ENCODE results near the gene R3HCC1L.

The R3HCC1L gene

DNA sequence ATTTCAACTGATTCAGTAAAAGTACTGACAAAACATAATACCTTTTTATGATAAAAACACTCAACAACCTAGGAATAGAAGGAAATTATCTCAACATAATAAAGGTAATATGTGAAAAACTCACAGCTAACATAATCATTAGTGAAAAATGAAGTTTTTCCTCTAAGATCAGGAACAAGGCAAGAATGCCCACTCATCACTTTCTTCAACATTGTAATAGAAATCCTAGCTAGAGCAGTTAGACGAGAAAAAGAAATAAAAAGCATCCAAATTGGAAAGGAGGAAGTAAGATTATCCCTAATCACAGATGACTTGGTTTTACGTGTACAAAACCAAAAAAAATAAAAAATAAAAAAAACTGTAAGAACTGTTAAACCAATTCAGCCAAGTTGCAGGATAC lies 58.6 kb downstream of the R3HCC1L start:
- H3K4me3 ChIP-seq (replicated peaks; ENCODE audit: low read depth, low read length), result no peak overlapping the region
- TF ChIP-seq, protein P1, sequence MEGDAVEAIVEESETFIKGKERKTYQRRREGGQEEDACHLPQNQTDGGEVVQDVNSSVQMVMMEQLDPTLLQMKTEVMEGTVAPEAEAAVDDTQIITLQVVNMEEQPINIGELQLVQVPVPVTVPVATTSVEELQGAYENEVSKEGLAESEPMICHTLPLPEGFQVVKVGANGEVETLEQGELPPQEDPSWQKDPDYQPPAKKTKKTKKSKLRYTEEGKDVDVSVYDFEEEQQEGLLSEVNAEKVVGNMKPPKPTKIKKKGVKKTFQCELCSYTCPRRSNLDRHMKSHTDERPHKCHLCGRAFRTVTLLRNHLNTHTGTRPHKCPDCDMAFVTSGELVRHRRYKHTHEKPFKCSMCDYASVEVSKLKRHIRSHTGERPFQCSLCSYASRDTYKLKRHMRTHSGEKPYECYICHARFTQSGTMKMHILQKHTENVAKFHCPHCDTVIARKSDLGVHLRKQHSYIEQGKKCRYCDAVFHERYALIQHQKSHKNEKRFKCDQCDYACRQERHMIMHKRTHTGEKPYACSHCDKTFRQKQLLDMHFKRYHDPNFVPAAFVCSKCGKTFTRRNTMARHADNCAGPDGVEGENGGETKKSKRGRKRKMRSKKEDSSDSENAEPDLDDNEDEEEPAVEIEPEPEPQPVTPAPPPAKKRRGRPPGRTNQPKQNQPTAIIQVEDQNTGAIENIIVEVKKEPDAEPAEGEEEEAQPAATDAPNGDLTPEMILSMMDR (IDR thresholded peaks at IDR 0.05; ENCODE audit: insufficient read depth, low read length, poor library complexity, severe bottlenecking), result no peak

GRCh38 chr10:98194633-98195032 lies 60.2 kb downstream of the R3HCC1L start:
- DNase-seq (ENCODE audit: extremely low read depth, insufficient read length), result no peak
- Histone ChIP-seq H3K36me3 (ENCODE audit: control insufficient read depth, insufficient read depth, low read length) (no peaks in the 10 kb centered on the region), H3K27me3 (replicated peaks; ENCODE audit: control insufficient read depth, insufficient read depth, low read length) (no peaks in the 10 kb centered on the region), H3K4me3 (replicated peaks; ENCODE audit: low read depth, low read length) (no peak overlapping the region)
- TF ChIP-seq, protein P1 (IDR thresholded peaks at IDR 0.05; ENCODE audit: insufficient read depth, low read length, poor library complexity, severe bottlenecking), result no peak

More for the DNA sequence above, 58.6 kb downstream of the R3HCC1L start:
- DNase-seq (ENCODE audit: extremely low read depth, insufficient read length), result no peak
- Histone ChIP-seq H3K27me3 (replicated peaks; ENCODE audit: control insufficient read depth, insufficient read depth, low read length) (no peaks in the 10 kb centered on the region), H3K36me3 (ENCODE audit: control insufficient read depth, insufficient read depth, low read length) (no peaks in the 10 kb centered on the region; the same call in 1 of the 2 replicates)

- Histone ChIP-seq H3K4me3 (replicated peaks; ENCODE audit: low read depth, low read length) (no peak overlapping the region), H3K36me3 (ENCODE audit: control insufficient read depth, insufficient read depth, low read length) (no peaks in the 10 kb centered on the region), H3K27me3 (replicated peaks; ENCODE audit: control insufficient read depth, insufficient read depth, low read length) (no peaks in the 10 kb centered on the region)
- DNase-seq (ENCODE audit: extremely low read depth, insufficient read length), result peak; percentile 3
- TF ChIP-seq, protein P1 (IDR thresholded peaks at IDR 0.05; ENCODE audit: insufficient read depth, low read length, poor library complexity, severe bottlenecking), result no peak
These were observed 60.7 kb downstream of the R3HCC1L start for GRCh38 chr10:98195120-98195519.

DNA sequence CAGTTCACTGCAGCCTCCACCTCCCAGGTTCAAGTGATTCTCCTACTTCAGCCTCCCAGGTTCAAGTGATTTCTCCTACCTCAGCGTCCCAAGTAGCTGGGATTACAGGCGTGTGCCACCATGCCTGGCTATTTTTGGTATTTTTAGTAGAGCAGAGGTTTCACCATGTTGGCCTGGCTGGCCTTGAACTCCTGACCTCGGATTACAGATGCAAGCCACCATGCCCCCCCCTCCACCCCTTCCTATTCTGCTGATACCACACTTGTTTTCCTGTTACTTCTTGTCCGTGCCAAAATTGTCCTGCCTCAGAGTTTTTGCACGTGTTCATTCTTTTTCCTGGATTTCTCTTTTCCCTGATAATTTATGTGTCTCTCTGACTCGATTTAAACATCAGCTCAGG lies 62.5 kb downstream of the R3HCC1L start:
- no peak overlapping the region for H3K4me3 ChIP-seq (replicated peaks; ENCODE audit: low read depth, low read length)
- TF ChIP-seq, protein P1 (IDR thresholded peaks at IDR 0.05; ENCODE audit: insufficient read depth, low read length, poor library complexity, severe bottlenecking), result no peak
- DNase-seq (ENCODE audit: extremely low read depth, insufficient read length), result no peak
- H3K27me3 ChIP-seq (replicated peaks; ENCODE audit: control insufficient read depth, insufficient read depth, low read length), result no peaks in the 10 kb centered on the region
- no peaks in the 10 kb centered on the region for H3K36me3 ChIP-seq (ENCODE audit: control insufficient read depth, insufficient read depth, low read length)

DNA sequence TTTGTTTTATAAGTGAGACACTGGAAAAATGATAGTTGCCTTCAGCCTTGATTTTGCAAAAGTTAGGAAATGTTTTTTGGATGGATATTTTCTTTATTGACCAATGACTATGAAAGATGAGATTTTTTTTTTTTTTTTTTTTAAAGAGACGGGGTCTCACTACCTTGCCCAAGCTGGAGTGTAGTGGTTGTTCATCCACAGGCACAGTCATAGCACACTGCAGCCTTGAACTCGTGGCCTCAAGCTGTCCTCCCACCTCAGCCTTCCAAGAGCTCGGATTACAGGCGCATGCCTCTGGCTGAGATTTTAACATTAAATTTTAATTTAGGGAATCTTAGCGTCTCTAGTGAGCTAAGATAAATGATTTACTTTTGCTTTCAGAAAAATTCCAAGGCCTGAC lies 67.3 kb downstream of the R3HCC1L start:
- TF ChIP-seq, protein P1 (IDR thresholded peaks at IDR 0.05; ENCODE audit: insufficient read depth, low read length, poor library complexity, severe bottlenecking), result no peak
- Histone ChIP-seq H3K27me3 (replicated peaks; ENCODE audit: control insufficient read depth, insufficient read depth, low read length) (no peaks in the 10 kb centered on the region), H3K36me3 (ENCODE audit: control insufficient read depth, insufficient read depth, low read length) (no peaks in the 10 kb centered on the region; the same call in 1 of the 2 replicates), H3K4me3 (replicated peaks; ENCODE audit: low read depth, low read length) (no peak overlapping the region)
- DNase-seq (ENCODE audit: extremely low read depth, insufficient read length), result no peak

DNA sequence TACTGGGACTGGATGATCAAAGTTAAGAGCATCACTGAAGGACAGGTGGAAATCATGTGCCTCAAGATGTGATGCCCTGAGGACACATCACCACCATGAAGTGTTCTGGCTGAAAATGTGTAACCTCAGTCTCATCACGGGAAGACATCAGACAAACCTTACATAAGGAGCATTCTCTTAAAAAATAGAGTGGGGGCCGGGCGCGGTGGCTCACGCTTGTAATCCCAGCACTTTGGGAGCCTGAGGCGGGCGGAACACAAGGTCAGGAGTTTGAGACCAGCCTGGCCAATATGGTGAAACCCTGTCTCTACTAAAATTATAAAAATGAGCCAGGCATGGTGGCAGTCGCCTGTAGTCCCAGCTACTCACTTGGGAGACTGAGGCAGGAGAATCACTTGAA lies 67.9 kb downstream of the R3HCC1L start:
- H3K36me3 ChIP-seq (ENCODE audit: control insufficient read depth, insufficient read depth, low read length), result no peaks in the 10 kb centered on the region; the same call in 1 of the 2 replicates
- no peaks in the 10 kb centered on the region for H3K27me3 ChIP-seq (replicated peaks; ENCODE audit: control insufficient read depth, insufficient read depth, low read length)
- no peak for DNase-seq (ENCODE audit: extremely low read depth, insufficient read length)
- TF ChIP-seq, protein P1 (IDR thresholded peaks at IDR 0.05; ENCODE audit: insufficient read depth, low read length, poor library complexity, severe bottlenecking), result no peak
- H3K4me3 ChIP-seq (replicated peaks; ENCODE audit: low read depth, low read length), result no peak overlapping the region
